ENCODE data around the gene TMEM198.

The TMEM198 gene

GRCh38 chr2:219543596-219544358, at the start of gene TMEM198, which contains the start of gene CHPF:
Gene TMEM198 (plus strand): TSS chr2:219544028. CDS start chr2:219544728, 700 bp downstream.
Gene CHPF (minus strand): TSS chr2:219543809. CDS start chr2:219543538, 271 bp downstream.
- DNase-seq (ENCODE audit: low read depth in 2 of 2): peak; percentile 89

GRCh38 chr2:219494952-219495530, 48.8 kb upstream of the TMEM198 start:
- no peak for DNase-seq (ENCODE audit: low read depth in 2 of 2)

GRCh38 chr2:219495531-219496122, 48.2 kb upstream of the TMEM198 start:
- peak; percentile 28 to 39 for DNase-seq (ENCODE audit: low read depth in 2 of 2)

- DNase-seq (ENCODE audit: low read depth in 2 of 2): no peak
Measured at GRCh38 chr2:219496247-219496824, 47.5 kb upstream of the TMEM198 start.

GRCh38 chr2:219496825-219497494, 46.9 kb upstream of the TMEM198 start:
- no peak for DNase-seq (ENCODE audit: low read depth in 2 of 2)

- no peak for DNase-seq (ENCODE audit: low read depth in 2 of 2)
Measured at GRCh38 chr2:219497495-219498279, 46.1 kb upstream of the TMEM198 start.

GRCh38 chr2:219498280-219499057, 45.4 kb upstream of the TMEM198 start, which contains the start of gene GMPPA:
Gene GMPPA (plus strand): TSS chr2:219498891. CDS start chr2:219499976, 1,085 bp downstream.
- DNase-seq (ENCODE audit: low read depth in 2 of 2): peak; percentile 88 to 89

- DNase-seq (ENCODE audit: low read depth in 2 of 2): no peak
Measured at GRCh38 chr2:219499058-219499307, 44.8 kb upstream of the TMEM198 start.

GRCh38 chr2:219499555-219499954, 44.3 kb upstream of the TMEM198 start:
- no peak for DNase-seq (ENCODE audit: low read depth in 2 of 2)

- no peak for DNase-seq (ENCODE audit: low read depth in 2 of 2)
Measured at GRCh38 chr2:219500135-219500534, 43.7 kb upstream of the TMEM198 start.

GRCh38 chr2:219501849-219502248, 42.0 kb upstream of the TMEM198 start:
- no peak for DNase-seq (ENCODE audit: low read depth in 2 of 2)

- no peak for DNase-seq (ENCODE audit: low read depth in 2 of 2)
Measured at GRCh38 chr2:219502618-219503017, 41.2 kb upstream of the TMEM198 start.

GRCh38 chr2:219505585-219505984, 38.2 kb upstream of the TMEM198 start:
- no peak for DNase-seq (ENCODE audit: low read depth in 2 of 2)

- DNase-seq (ENCODE audit: low read depth in 2 of 2): no peak
Measured at GRCh38 chr2:219506153-219506801, 37.6 kb upstream of the TMEM198 start.

- no peak for DNase-seq (ENCODE audit: low read depth in 2 of 2)
Measured at GRCh38 chr2:219506802-219507526, 36.9 kb upstream of the TMEM198 start.

- DNase-seq (ENCODE audit: low read depth in 2 of 2): no peak
Measured at GRCh38 chr2:219507581-219508443, 36.0 kb upstream of the TMEM198 start.

- DNase-seq (ENCODE audit: low read depth in 2 of 2): no peak
Measured at GRCh38 chr2:219508444-219508734, 35.4 kb upstream of the TMEM198 start.

- no peak for DNase-seq (ENCODE audit: low read depth in 2 of 2)
Measured at GRCh38 chr2:219508971-219509779, 34.7 kb upstream of the TMEM198 start.
